ENCODE data around the gene LMF1.

Gene LMF1

GRCh38 chr16:970766-971581, at the start of gene LMF1:
Gene LMF1 (minus strand): TSS chr16:970984. CDS start chr16:970980, 4 bp downstream.
- peak; percentile 72 for FAIRE-seq

- no peak for FAIRE-seq
Observed at GRCh38 chr16:1020091-1020399, 49.3 kb upstream of the LMF1 start.

- FAIRE-seq: peak; percentile 96
Observed at GRCh38 chr16:1019231-1020090, 48.7 kb upstream of the LMF1 start.

GRCh38 chr16:1018447-1019198, 47.8 kb upstream of the LMF1 start:
- FAIRE-seq: no peak

- no peak for FAIRE-seq
Observed at GRCh38 chr16:1014771-1015495, 44.1 kb upstream of the LMF1 start.

- FAIRE-seq: no peak
Observed at GRCh38 chr16:1014221-1014620, 43.4 kb upstream of the LMF1 start.

- FAIRE-seq: no peak
Observed at GRCh38 chr16:1013593-1013900, 42.8 kb upstream of the LMF1 start.

GRCh38 chr16:1012722-1013592, 42.2 kb upstream of the LMF1 start:
- FAIRE-seq: no peak

- no peak for FAIRE-seq
Observed at GRCh38 chr16:1012135-1012534, 41.4 kb upstream of the LMF1 start.

- no peak for FAIRE-seq
Observed at GRCh38 chr16:1011316-1012082, 40.7 kb upstream of the LMF1 start.

- no peak for FAIRE-seq
Observed at GRCh38 chr16:1010815-1011214, 40.0 kb upstream of the LMF1 start.

GRCh38 chr16:1010251-1010650, 39.5 kb upstream of the LMF1 start:
- FAIRE-seq: no peak

- FAIRE-seq: no peak
Observed at GRCh38 chr16:1009358-1010150, 38.8 kb upstream of the LMF1 start.

GRCh38 chr16:1008085-1008484, 37.3 kb upstream of the LMF1 start:
- FAIRE-seq: no peak

GRCh38 chr16:1007284-1007850, 36.6 kb upstream of the LMF1 start:
- FAIRE-seq: no peak

GRCh38 chr16:1006781-1007180, 36.0 kb upstream of the LMF1 start:
- FAIRE-seq: no peak

GRCh38 chr16:1005286-1005685, 34.5 kb upstream of the LMF1 start:
- FAIRE-seq: no peak

- no peak for FAIRE-seq
Observed at GRCh38 chr16:1003391-1004347, 32.9 kb upstream of the LMF1 start.
